Lung (tissue), 12 donors: ENCODE data around the gene OR6J1. TPM values are rescaled to one million over a fixed set of nuclear protein-coding genes. Genes with fewer than 3 reads are reported as not detected.

Experiments used
- ATAC-seq: fragments of 200-7000 bp; cut with Tn5 transposase; one replicate; pipeline ENCODE4 v1.9.1; 2020; ENCODE audit warnings: moderate number of reproducible peaks; ENCODE audit not compliant: insufficient read depth, low FRiP score
- DNase-seq, 3 donors: peaks; one replicate each; pipeline ENCODE4 v3.0.0-alpha.2; 2013 to 2017
- H3K27ac ChIP-seq, 2 donors: one replicate each; pipeline ENCODE4 v1.5.1; 2013; ENCODE audit warnings: mild to moderate bottlenecking in 2 of 2, moderate library complexity in 2 of 2, control low read depth in 1 of 2, inconsistent platforms in 1 of 2, low read depth in 1 of 2, low read length in 1 of 2
- H3K27me3 ChIP-seq, 3 donors: one replicate each; pipeline ENCODE4 v1.5.1; 2013; ENCODE audit warnings: low read length in 2 of 3; ENCODE audit not compliant: control insufficient read depth in 3 of 3, insufficient read depth in 3 of 3
- H3K36me3 ChIP-seq, 4 donors: one replicate each; pipeline ENCODE4 v1.5.1; 2013; ENCODE audit warnings: low read length in 4 of 4, mild to moderate bottlenecking in 1 of 4, moderate library complexity in 1 of 4; ENCODE audit not compliant: control insufficient read depth in 4 of 4, insufficient read depth in 4 of 4
- H3K4me1 ChIP-seq, 5 donors: one replicate each; pipeline ENCODE4 v1.5.1; 2013; ENCODE audit warnings: low read length in 5 of 5, mild to moderate bottlenecking in 2 of 5, moderate library complexity in 1 of 5; ENCODE audit not compliant: control insufficient read depth in 5 of 5, insufficient read depth in 5 of 5
- H3K4me3 ChIP-seq: one replicate; pipeline ENCODE4 v1.5.1; 2013; ENCODE audit warnings: mild to moderate bottlenecking, control low read depth, moderate library complexity
- H3K9ac ChIP-seq, 2 donors: one replicate each; pipeline ENCODE4 v1.5.1; 2013; ENCODE audit warnings: low read length in 2 of 2, control low read depth in 1 of 2; ENCODE audit not compliant: insufficient read depth in 1 of 2
- H3K9me3 ChIP-seq, 4 donors: one replicate each; pipeline ENCODE4 v1.5.1; 2013; ENCODE audit warnings: low read length in 3 of 4, mild to moderate bottlenecking in 1 of 4, moderate library complexity in 1 of 4; ENCODE audit not compliant: control insufficient read depth in 4 of 4, insufficient read depth in 3 of 4
- WGBS, 2 donors: extraction: QIAGEN DNeasy Blood & Tissue Kit; methylation state at CpG; one replicate each; pipeline ENCODE4 v1.1.7; 2013; 5-methylcytosine and 5-hydroxymethylcytosine counted together
- polyA plus RNA-seq, 2 donors: library from polyadenylated mRNA; stranded (reverse); fragments of 200-250 nt; gene quantifications; one replicate each; pipeline ENCODE4 v1.2.1, GENCODE V29; 2013
- total RNA-seq, 2 donors: library from RNA; depleted of rRNA in 1 of 2; stranded (reverse); fragments of >200 nt in 1 of 2; gene quantifications; one replicate each; pipeline ENCODE4 v1.2.1, GENCODE V29; 2014 to 2021
- TF ChIP-seq, protein P1 (sequence below): IDR thresholded peaks from 2 replicates; pipeline ENCODE4 v1.5.1; 2012; ENCODE audit warnings: mild to moderate bottlenecking; ENCODE audit errors: control extremely low read depth, extremely low read depth
- donor health status: control.
- donor health status: control.
- donor health status: Bipolar disorder and iron deficiency.
- donor health status: healthy.
- donor health status: DM: yes; HTN: yes; CAD: no.

OR6J1 gene
- total and polyA plus RNA-seq, 4 donors = 0.11 TPM; not detected in 3

DNA sequence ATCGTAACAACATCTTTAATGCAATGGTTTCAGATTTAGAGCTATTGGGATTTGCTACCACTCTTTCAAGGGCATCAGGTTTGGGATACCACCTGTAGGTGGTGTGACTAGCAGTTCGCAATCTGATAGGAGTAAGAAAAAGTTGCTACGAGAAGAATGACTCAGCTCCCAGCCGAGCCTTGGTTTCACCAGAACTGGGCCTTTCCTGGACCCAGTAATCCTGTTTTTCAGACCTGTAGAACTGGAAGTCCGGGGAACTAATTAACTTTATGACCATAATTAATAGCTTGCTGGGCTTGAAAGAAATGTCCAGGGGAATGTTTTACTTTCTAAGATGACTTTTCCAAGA lies 45.3 kb downstream of the OR6J1 start:
- Histone ChIP-seq H3K9me3 (no peaks in the 10 kb centered on the region), H3K27ac (peak overlapping the region; percentile 73 to 87), H3K4me3 (peak overlapping the region; percentile 57), H3K27me3 (peaks cover 0 to 3% (median 0%) of the 10 kb centered on the region in 3 donors), H3K9ac (peak overlapping the region; percentile 78 to 94), H3K4me1 (peaks cover 4 to 13% (median 7%) of the 10 kb centered on the region in 5 donors), H3K36me3 (peaks cover 13 to 24% (median 18%) of the 10 kb centered on the region in 4 donors)
- TF ChIP-seq, protein P1, sequence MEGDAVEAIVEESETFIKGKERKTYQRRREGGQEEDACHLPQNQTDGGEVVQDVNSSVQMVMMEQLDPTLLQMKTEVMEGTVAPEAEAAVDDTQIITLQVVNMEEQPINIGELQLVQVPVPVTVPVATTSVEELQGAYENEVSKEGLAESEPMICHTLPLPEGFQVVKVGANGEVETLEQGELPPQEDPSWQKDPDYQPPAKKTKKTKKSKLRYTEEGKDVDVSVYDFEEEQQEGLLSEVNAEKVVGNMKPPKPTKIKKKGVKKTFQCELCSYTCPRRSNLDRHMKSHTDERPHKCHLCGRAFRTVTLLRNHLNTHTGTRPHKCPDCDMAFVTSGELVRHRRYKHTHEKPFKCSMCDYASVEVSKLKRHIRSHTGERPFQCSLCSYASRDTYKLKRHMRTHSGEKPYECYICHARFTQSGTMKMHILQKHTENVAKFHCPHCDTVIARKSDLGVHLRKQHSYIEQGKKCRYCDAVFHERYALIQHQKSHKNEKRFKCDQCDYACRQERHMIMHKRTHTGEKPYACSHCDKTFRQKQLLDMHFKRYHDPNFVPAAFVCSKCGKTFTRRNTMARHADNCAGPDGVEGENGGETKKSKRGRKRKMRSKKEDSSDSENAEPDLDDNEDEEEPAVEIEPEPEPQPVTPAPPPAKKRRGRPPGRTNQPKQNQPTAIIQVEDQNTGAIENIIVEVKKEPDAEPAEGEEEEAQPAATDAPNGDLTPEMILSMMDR = no peak
- ATAC-seq = peak; percentile 72
- WGBS, 2 donors = 1% methylated on average over 5 of the region's 5 CpGs
- DNase-seq = peak in 2 of 3 donors; percentile 37 to 61

DNA sequence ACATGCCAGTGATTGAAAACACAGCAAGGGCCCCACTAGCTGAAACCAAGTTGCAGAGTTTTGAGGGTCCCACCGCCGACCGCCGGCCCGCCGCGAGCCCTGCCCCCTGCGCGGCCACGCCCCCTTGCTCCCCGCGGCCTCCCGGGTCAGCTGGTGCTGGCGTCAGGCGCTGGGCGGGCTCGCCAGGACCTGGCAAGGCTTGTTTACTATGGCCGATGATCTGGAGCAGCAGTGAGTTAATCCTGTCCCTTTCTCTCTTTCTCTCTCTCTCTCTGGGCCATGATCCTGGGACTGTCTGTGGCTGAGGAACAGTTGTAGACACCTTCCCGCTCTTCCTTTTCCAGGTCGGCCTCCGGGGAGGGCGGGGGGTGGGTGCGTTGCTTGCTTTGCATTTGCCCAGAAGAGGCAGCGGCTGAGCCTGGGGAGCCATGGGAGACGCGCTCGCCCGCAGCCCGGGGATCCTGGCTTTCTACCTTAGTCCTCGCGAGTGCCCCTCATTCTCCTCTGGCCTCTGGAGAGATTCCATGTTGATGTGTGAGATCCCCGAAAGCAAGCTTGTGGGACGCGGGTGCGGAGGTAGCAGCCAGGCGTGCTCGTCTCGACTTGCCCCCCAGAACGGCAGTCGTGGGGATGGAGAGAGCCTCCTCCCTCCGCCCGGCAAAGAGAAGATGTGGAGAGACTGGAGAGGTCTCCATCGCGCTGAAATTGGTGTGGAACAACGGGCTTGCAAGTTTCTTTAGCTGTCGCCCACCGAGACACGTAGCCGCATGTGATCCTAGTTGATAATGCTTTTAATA lies 45.9 kb downstream of the OR6J1 start, which contains the start of gene ABHD4:
Gene ABHD4, plus strand, starts transcription at position 202 of the 797 bp plus-strand sequence. Its CDS starts 7 bp downstream, at position 209.
- Histone ChIP-seq H3K27me3 (peaks cover 0 to 4% (median 0%) of the 10 kb centered on the region in 3 donors), H3K4me3 (peak within 1 kb of the TSS; percentile 57), H3K27ac (peak within 1 kb of the TSS; percentile 73 to 87), H3K36me3 (peaks cover 10 to 19% (median 15%) of the 10 kb centered on the region in 4 donors), H3K4me1 (peaks cover 4 to 13% (median 7%) of the 10 kb centered on the region in 5 donors), H3K9me3 (no peaks in the 10 kb centered on the region), H3K9ac (peak within 1 kb of the TSS; percentile 78 to 94)
- ATAC-seq (peak; percentile 97), DNase-seq (peak; percentile 90 to 93 (median 90))
- TF ChIP-seq, protein P1 = no peak
- WGBS, 2 donors = 0% methylated on average over 49 of the region's 49 CpGs

DNA sequence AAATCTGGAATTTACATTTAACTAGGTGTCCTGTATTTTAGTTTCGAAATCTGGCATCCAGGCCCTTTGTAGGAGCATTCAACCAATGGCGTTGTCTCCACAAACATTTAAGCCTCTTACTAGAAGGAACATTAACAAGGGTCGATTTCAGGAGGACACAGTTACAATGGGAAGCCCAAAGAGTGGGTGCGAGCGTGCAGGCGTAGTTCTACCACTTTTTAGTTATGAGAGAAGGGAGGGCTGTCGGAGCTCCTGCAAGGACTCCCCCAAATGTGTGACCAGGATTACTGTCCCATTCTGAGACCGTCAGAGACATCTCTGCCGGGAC lies 46.4 kb downstream of the OR6J1 start:
- Histone ChIP-seq H3K27me3 (peaks cover 0 to 4% (median 2%) of the 10 kb centered on the region in 3 donors), H3K36me3 (peaks cover 6 to 18% (median 12%) of the 10 kb centered on the region in 4 donors), H3K9ac (peak overlapping the region; percentile 41 to 84), H3K4me3 (peak overlapping the region; percentile 57), H3K4me1 (peaks cover 4 to 13% (median 7%) of the 10 kb centered on the region in 5 donors), H3K9me3 (no peaks in the 10 kb centered on the region), H3K27ac (peak overlapping the region; percentile 73 to 87)
- ATAC-seq (no peak), DNase-seq (no peak)
- TF ChIP-seq, protein P1 = no peak
- WGBS, 2 donors = 7 to 10% methylated on average over 9 of the region's 9 CpGs
